Keratinocyte (primary cell): ENCODE data around the gene C2orf69. TPM values are rescaled to one million over a fixed set of nuclear protein-coding genes. Genes with fewer than 3 reads are reported as not detected.

ENCODE experiments used
- DNase-seq: peaks from one replicate; pipeline ENCODE4 v3.0.0-alpha.2; 2011; ENCODE audit warnings: low read depth, missing footprints, low spot score
- FAIRE-seq: peaks from 2 replicates; lab custom pipeline; 2011; peaks lifted over from hg19 to GRCh38; lab: Jason Lieb, UNC
- H2AFZ ChIP-seq: 2 replicates; pipeline ENCODE4 v1.6.0; 2012; ENCODE audit warnings: low read length, control low read depth, inconsistent platforms; ENCODE audit not compliant: control insufficient read depth
- H3K27ac ChIP-seq: 2 replicates; pipeline ENCODE4 v1.5.1; 2011; ENCODE audit warnings: low read length; ENCODE audit not compliant: control insufficient read depth, insufficient read depth
- H3K27me3 ChIP-seq: 3 replicates; pipeline ENCODE4 v1.6.0; 2011; ENCODE audit warnings: low read length; ENCODE audit not compliant: control insufficient read depth, insufficient read depth; ENCODE audit errors: extremely low read depth
- H3K36me3 ChIP-seq, 2 experiments: 2 replicates in 1 of 2; 3 replicates in 1 of 2; pipeline ENCODE4 v1.5.1; 2011; ENCODE audit warnings: low read length in 2 of 2, mild to moderate bottlenecking in 1 of 2; ENCODE audit not compliant: control insufficient read depth in 2 of 2, insufficient read depth in 2 of 2; ENCODE audit errors: extremely low read depth in 1 of 2
- H3K4me1 ChIP-seq: 3 replicates; pipeline ENCODE4 v1.5.1; 2011; ENCODE audit warnings: low read length; ENCODE audit not compliant: control insufficient read depth, insufficient read depth; ENCODE audit errors: extremely low read depth
- H3K4me2 ChIP-seq: 3 replicates; pipeline ENCODE4 v1.6.0; 2011; ENCODE audit warnings: low read depth, low read length; ENCODE audit not compliant: control insufficient read depth, insufficient read depth; ENCODE audit errors: extremely low read depth
- H3K4me3 ChIP-seq, 3 experiments: fragments of 200-600 bp in 1 of 3; sonication (generic) in 1 of 3; 2 replicates in 2 of 3; 3 replicates in 1 of 3; pipeline ENCODE4 v1.5.1; 2011 to 2016; ENCODE audit warnings: low read length in 3 of 3, mild to moderate bottlenecking in 3 of 3, control low read depth in 2 of 3, inconsistent platforms in 1 of 3, low read depth in 1 of 3, mixed read lengths in 1 of 3, mixed run types in 1 of 3, moderate library complexity in 1 of 3; ENCODE audit not compliant: control insufficient read depth in 2 of 3, insufficient read depth in 2 of 3; ENCODE audit errors: extremely low read depth in 1 of 3
- H3K79me2 ChIP-seq: 2 replicates; pipeline ENCODE4 v1.6.0; 2012; ENCODE audit warnings: low read length; ENCODE audit not compliant: control insufficient read depth, insufficient read depth
- H3K9ac ChIP-seq: 3 replicates; pipeline ENCODE4 v1.6.0; 2011; ENCODE audit warnings: low read length; ENCODE audit not compliant: control insufficient read depth, insufficient read depth; ENCODE audit errors: extremely low read depth
- H3K9me1 ChIP-seq: 3 replicates; pipeline ENCODE4 v1.6.0; 2011; ENCODE audit warnings: low read length; ENCODE audit not compliant: control insufficient read depth, insufficient read depth; ENCODE audit errors: extremely low read depth
- H3K9me3 ChIP-seq: 2 replicates; pipeline ENCODE4 v1.5.1; 2012; ENCODE audit warnings: low read depth, low read length; ENCODE audit not compliant: control insufficient read depth
- H4K20me1 ChIP-seq: 3 replicates; pipeline ENCODE4 v1.6.0; 2011; ENCODE audit warnings: low read length; ENCODE audit not compliant: control insufficient read depth, insufficient read depth; ENCODE audit errors: extremely low read depth
- CTCF ChIP-seq, 3 experiments: IDR thresholded peaks in 1 of 3; conservative IDR thresholded peaks in 1 of 3; optimal IDR thresholded peaks in 1 of 3; 2 replicates in 2 of 3; 3 replicates in 1 of 3; pipeline versions ENCODE3 to v1.5.1; 2011; ENCODE audit warnings: low read length in 3 of 3, mild to moderate bottlenecking in 3 of 3, moderate library complexity in 2 of 3, control low read depth in 1 of 3, inconsistent platforms in 1 of 3; ENCODE audit not compliant: insufficient read depth in 2 of 3; ENCODE audit errors: extremely low read depth in 1 of 3
- EZH2 ChIP-seq: IDR thresholded peaks from one replicate; pipeline ENCODE4 v1.6.1; 2012; ENCODE audit warnings: inconsistent platforms, mild to moderate bottlenecking, low read length, moderate library complexity
- dilution Hi-C: fragments of 300-500 bp; cut with MboI; formaldehyde crosslinking; loops from one replicate; pipeline ENCODE4 v1.7.0; 2020; ENCODE audit warnings: low sequenced_read_pairs; ENCODE audit not compliant: extremely low pct_ligation_motif_present
- polyA plus RNA-seq, 5 experiments: library from polyadenylated mRNA; depleted of rRNA in 3 of 5; stranded (reverse) in 3 of 5; stranded (forward) in 1 of 5; unstranded in 1 of 5; fragments of >200 nt; gene quantifications; 1 replicate in 1 of 5; 2 replicates in 3 of 5; 3 replicates in 1 of 5; pipeline versions ENCODE4 v1.2.1 to v1.2.3, GENCODE V29; 2011 to 2012; ENCODE audit warnings: missing spikeins in 2 of 5, low read depth in 1 of 5, low replicate concordance in 1 of 5

C2orf69 gene
- polyA plus RNA-seq, 1 donor (not counting 4 experiments of a cell fraction or from before 2014, with no cell fraction given) = 8.6 TPM

GRCh38 chr2:199968126-199968525 is 57.0 kb downstream of the C2orf69 start:
- TF ChIP-seq EZH2 (no peak), CTCF (optimal IDR thresholded peaks at IDR 0.05 in 1 of 3, IDR thresholded peaks at IDR 0.05 in 1 of 3, conservative IDR thresholded peaks at IDR 0.05 in 1 of 3; ENCODE audit: extremely low read depth in 1 of 3, insufficient read depth in 2 of 3, low read length in 3 of 3) (no peak)
- no peak overlapping the region for H3K9ac ChIP-seq
- no peak overlapping the region for H3K4me2 ChIP-seq
- H3K9me3 ChIP-seq = no peaks in the 10 kb centered on the region
- H3K27me3 ChIP-seq = no peaks in the 10 kb centered on the region
- no peaks in the 10 kb centered on the region for H3K9me1 ChIP-seq
- H3K36me3 ChIP-seq = peaks cover 4 to 10% of the 10 kb centered on the region in 2 experiments
- dilution Hi-C loops = no loop called here
- no peak for DNase-seq
- no peak overlapping the region for H3K4me3 ChIP-seq
- H4K20me1 ChIP-seq = no peaks in the 10 kb centered on the region
- H2AFZ ChIP-seq = no peak overlapping the region
- H3K27ac ChIP-seq = no peak overlapping the region
- FAIRE-seq = no peak
- no peaks in the 10 kb centered on the region for H3K79me2 ChIP-seq
- H3K4me1 ChIP-seq = no peaks in the 10 kb centered on the region

GRCh38 chr2:199972088-199972626 is 61.1 kb downstream of the C2orf69 start:
- Histone ChIP-seq H3K4me1 (peaks cover 4% of the 10 kb centered on the region), H3K27ac (no peak overlapping the region), H3K27me3 (no peaks in the 10 kb centered on the region), H3K9me3 (no peaks in the 10 kb centered on the region), H4K20me1 (no peaks in the 10 kb centered on the region), H3K36me3 (peaks cover 3 to 4% of the 10 kb centered on the region in 2 experiments), H3K4me3 (no peak overlapping the region), H3K9ac (no peak overlapping the region), H2AFZ (no peak overlapping the region), H3K4me2 (no peak overlapping the region), H3K79me2 (no peaks in the 10 kb centered on the region), H3K9me1 (no peaks in the 10 kb centered on the region)
- FAIRE-seq = no peak
- no peak for TF ChIP-seq CTCF (optimal IDR thresholded peaks at IDR 0.05 in 1 of 3, IDR thresholded peaks at IDR 0.05 in 1 of 3, conservative IDR thresholded peaks at IDR 0.05 in 1 of 3; ENCODE audit: extremely low read depth in 1 of 3, insufficient read depth in 2 of 3, low read length in 3 of 3)
- no peak for TF ChIP-seq EZH2
- DNase-seq = no peak
- dilution Hi-C loops = no loop called here
